Measurements from ENCODE around the gene S100A8.

S100A8 gene

DNA sequence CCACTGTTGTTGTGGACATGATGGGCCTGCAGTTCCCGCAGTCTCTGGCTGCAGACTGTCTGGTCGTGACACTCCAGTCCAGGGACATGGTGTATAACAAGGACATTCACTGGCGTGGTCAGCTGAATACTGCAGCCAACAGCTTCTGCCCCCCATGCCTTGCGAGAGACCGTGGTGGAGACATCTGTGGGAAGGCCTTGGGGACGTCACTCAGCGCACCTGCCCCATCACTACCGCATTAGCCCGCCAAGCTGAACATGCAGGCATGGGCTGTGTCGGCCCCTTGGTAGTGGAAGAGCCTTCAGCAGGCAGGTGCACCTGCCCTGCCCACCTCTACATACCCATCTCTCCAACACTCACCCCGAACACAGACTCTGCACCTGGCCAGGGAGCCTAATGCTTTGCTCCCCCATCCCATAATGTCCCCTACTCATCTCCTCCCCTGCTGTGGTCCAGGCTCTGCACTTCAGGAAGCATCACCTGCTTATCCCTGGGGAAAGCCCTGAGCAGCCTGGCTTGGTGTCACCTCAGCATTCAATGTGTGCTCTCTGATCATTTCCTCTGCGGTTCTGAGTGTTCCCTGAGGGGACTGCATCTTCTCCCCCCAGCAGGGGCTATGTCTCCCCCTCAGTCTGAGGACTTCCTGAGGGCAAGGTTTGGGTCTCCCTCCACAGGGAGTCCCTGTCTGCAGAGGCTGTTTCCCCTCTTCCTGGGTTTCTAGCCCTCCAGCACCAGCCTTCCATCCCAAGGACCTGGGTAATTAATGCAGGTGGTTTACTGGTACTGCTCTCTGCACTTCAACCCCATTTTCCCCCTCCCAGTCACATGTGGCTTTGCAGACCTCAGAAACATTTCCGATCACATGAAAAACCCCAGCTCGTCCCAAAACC is 45.4 kb downstream of the S100A8 start:
- no peak for DNase-seq

DNA sequence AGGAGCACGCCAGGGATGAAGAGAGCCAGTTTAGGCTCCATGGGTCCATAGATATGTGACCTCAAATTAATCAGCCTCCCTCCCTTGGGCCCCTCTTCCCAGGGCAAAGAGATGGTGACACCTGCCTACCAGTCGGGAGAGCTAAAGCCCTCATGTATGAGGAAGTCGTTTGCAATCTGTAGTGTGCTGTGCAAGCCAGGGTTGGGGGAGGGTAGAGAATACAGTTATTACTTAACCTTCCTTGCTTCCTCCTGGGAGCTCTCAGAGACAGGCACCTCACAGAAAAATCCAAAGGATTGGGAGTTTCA is 46.2 kb downstream of the S100A8 start:
- no peak for DNase-seq

DNA sequence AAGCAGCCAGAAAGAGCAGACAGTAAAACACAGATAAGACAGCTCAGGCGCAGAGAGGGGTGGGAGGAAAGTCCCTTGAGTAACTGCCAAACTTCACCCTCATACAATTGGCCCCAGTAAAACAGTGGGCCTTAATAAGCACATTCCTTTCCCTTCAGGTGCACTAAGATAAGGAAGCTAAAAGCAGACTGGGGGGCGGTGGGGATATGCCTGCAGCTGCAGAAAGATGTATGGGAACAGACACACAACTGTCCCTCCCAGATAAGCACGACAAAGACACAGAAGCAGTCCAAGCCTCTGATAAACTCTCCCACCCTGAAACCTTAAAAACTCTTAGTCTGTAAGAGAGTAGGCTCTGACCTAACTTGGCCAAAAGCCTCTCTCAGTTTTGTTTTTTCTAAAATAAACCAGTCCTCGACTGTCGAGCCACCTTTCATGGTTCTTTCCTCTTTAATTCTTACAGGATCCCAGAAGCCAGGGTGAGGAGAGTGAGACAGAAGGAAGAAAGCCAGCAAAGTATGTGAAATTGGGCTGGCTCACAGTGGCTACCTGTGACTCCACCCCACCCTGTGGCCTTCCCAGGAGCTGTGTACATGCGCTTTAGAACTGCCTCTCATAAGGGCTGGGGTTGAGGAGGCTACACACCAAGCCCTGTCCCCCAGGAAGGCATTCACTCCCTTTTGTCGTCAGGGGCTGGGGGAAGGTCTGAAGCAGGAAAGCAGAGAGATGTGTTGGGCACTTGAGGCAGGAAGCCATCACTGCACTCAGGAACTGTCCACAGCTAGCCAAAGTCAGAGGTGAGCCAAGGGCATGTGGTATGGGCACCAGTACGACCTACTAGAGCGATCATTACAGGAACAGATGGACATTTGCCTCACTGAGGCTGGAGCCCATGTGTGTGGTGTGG is 46.8 kb downstream of the S100A8 start:
- no peak for DNase-seq

GRCh38 chr1:153343040-153343681 is 47.7 kb downstream of the S100A8 start:
- no peak for DNase-seq

DNA sequence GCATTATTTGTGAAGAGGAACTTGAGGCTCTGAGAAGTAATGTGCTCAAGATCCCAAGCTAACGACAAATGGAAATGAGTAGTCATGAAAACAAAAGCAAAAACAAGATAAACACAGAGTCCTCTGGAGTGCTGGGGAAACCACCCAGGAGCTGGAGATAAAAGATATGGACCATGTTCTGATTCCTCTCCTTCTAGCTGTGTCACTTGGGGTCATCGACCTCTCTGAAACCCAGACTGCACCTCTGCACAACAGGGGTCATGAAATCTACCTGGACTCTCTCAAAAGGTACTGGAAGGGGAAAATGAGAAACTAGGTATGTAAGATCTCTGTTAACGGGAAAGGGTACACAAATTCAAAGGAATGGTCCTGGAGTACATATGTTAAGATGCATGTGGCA is 48.7 kb downstream of the S100A8 start:
- no peak for DNase-seq

GRCh38 chr1:153341431-153341934 is 49.4 kb downstream of the S100A8 start:
- no peak for DNase-seq

GRCh38 chr1:153340356-153340755 is 50.5 kb downstream of the S100A8 start:
- DNase-seq: no peak
